HFFc6 (cell line): ENCODE data around the gene KRT9. TPM values are rescaled to one million over a fixed set of nuclear protein-coding genes. Genes with fewer than 3 reads are reported as not detected.

Source experiments
- DNase-seq: peaks from one replicate; pipeline ENCODE4 v3.0.0-alpha.2; 2018
- H3K27ac Mint-ChIP-seq: 2 replicates; pipeline ENCODE4 v1.8.0; 2020; ENCODE audit warnings: mild to moderate bottlenecking, mixed read lengths
- H3K27me3 Mint-ChIP-seq: 2 replicates; pipeline ENCODE4 v1.8.0; 2021; ENCODE audit warnings: mild to moderate bottlenecking, moderate library complexity, mixed read lengths; ENCODE audit not compliant: insufficient read depth
- H3K36me3 Mint-ChIP-seq: 2 replicates; pipeline ENCODE4 v1.8.0; 2021; ENCODE audit warnings: low read depth, mixed read lengths
- H3K4me1 Mint-ChIP-seq: 2 replicates; pipeline ENCODE4 v1.8.0; 2020; ENCODE audit warnings: low read depth, mixed read lengths
- H3K4me3 Mint-ChIP-seq: 2 replicates; pipeline ENCODE4 v1.8.0; 2020; ENCODE audit warnings: mild to moderate bottlenecking, moderate library complexity, mixed read lengths
- H3K9me3 Mint-ChIP-seq: 2 replicates; pipeline ENCODE4 v1.8.0; 2020; ENCODE audit warnings: mild to moderate bottlenecking, mixed read lengths
- CTCF ChIP-seq: fragments of 200-600 bp; sonication (generic); IDR thresholded peaks from 2 replicates; pipeline ENCODE4 v1.5.0; 2021; ENCODE audit warnings: antibody characterized with exemption, mild to moderate bottlenecking
- total RNA-seq, 6 experiments: library from RNA; stranded (reverse); fragmentation: NEBNext Ultra II Directional; extraction: Animal tissue kit (Norgen Biotek cat#: 25700); gene quantifications; 2 replicates in 1 of 6; 3 replicates in 5 of 6; pipeline ENCODE4 v1.2.3, GENCODE V29; 2021

Gene KRT9
- total RNA-seq, 6 experiments from 2014 or later = not detected

DNA sequence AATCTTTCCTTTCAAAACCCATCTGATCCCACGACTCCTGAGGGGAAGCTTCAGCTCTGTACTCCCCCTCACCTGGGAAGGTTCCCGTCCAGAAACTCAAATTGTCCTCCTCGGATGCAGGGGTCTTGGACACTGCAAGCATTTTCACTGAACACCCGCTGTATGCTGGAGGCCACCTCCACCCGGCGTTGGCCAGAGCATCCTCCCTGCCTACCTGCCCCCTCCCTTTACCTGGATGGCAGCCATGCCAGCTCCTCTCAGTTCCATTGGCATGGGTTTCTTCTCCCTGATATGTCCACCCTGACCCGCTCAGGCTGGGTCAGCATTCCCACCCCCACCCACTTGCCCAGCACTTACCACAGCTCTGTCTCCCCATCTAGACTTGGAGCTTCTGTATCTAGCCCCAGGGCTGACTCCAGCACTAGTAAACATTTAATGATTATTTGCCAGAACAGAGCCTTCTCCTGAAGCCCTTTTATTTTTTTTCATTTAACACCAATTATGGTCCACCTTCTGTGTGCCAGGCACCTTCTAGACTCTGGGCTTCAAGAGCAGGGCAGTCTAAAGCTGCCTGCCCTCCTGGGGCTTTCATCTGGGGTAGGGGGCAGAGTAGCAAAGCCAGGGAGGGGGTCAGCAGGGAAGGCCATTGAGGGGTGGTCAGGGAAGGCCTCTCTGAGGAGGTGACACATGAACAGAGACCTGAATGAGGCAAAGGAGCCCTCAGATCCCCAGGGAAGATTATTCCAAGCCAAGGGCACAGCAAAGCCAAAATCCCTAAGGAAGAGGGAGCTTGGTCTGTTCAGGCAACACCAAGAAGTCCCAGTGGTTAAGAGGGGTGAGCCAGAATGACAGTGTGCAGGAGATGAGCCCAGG is 34.9 kb downstream of the KRT9 start:
- no peak for DNase-seq
- Mint-ChIP-seq H3K4me3 (no peak overlapping the region), H3K9me3 (no peaks in the 10 kb centered on the region), H3K4me1 (peaks cover 30% of the 10 kb centered on the region), H3K27ac (peak overlapping the region; percentile 34), H3K27me3 (peaks cover 1% of the 10 kb centered on the region), H3K36me3 (no peaks in the 10 kb centered on the region)
- TF ChIP-seq CTCF = no peak

GRCh38 chr17:41535764-41536481 is 35.9 kb downstream of the KRT9 start:
- DNase-seq = no peak
- Mint-ChIP-seq H3K36me3 (no peaks in the 10 kb centered on the region), H3K27ac (no peak overlapping the region), H3K9me3 (no peaks in the 10 kb centered on the region), H3K4me1 (peaks cover 40% of the 10 kb centered on the region), H3K4me3 (no peak overlapping the region), H3K27me3 (peaks cover 1% of the 10 kb centered on the region)
- no peak for TF ChIP-seq CTCF

DNA sequence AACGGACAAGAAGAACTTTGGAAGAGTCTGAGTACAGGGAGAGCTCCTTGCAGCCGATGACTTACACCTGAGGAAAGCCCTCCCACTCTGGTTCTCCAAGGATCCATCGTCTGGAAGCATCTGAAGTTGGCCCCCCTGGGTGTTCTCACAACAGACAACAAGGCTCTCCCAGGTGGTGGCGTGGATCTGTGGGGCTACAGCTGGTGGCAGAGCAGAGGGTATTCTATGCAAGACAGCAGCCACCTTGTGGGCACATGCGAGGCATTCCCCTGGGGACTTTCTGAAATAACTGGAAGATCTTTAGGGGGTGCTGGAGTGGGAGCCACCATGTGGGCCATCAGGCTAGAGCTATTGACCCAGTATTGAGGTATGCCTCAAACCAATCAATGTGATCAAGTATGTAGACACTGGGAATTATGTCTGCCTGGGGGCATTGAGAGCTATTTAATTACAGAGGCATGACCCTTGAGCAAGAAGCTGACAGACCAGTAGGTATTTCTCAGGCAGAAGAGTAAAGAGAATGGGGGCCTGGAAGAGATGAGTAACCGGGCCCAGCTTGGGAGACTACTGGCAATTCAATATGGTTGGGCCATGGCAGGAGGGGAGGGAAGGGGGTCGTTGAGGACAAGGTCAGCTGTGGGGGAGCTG is 36.8 kb downstream of the KRT9 start:
- Mint-ChIP-seq H3K4me1 (peaks cover 49% of the 10 kb centered on the region), H3K9me3 (no peaks in the 10 kb centered on the region), H3K27me3 (peaks cover 1% of the 10 kb centered on the region; the same call in 1 of the 2 replicates), H3K4me3 (no peak overlapping the region), H3K36me3 (no peaks in the 10 kb centered on the region), H3K27ac (no peak overlapping the region)
- DNase-seq = no peak
- peak; percentile 20; the same call in 1 of the 2 replicates for TF ChIP-seq CTCF

DNA sequence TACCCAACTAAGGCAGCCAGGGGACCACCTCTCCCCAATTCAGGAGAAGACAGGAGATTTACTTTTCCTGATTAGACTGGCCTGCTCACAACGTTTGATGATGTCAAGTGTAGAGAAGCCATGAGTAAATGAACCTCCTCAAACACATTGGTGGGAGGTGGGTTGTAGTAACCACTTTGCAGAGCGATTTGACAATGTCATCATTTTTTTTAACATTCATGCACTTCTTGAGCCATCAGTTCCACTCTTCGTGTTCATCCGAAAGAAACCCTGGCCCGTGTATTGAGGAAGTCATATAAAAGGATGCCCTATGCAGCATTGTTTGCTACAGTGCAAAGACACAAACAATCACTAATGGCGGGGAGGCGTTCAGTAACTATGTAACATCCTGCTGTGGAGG is 38.2 kb downstream of the KRT9 start:
- no peak for DNase-seq
- H3K27me3 Mint-ChIP-seq = peaks cover 1% of the 10 kb centered on the region; the same call in 1 of the 2 replicates
- H3K9me3 Mint-ChIP-seq = no peaks in the 10 kb centered on the region
- TF ChIP-seq CTCF = no peak
- H3K27ac Mint-ChIP-seq = no peak overlapping the region
- peaks cover 53% of the 10 kb centered on the region for H3K4me1 Mint-ChIP-seq
- no peak overlapping the region for H3K4me3 Mint-ChIP-seq
- no peaks in the 10 kb centered on the region for H3K36me3 Mint-ChIP-seq

- no peak overlapping the region for H3K4me3 Mint-ChIP-seq
- no peak for TF ChIP-seq CTCF
- peaks cover 3% of the 10 kb centered on the region for H3K27me3 Mint-ChIP-seq
- H3K36me3 Mint-ChIP-seq = no peaks in the 10 kb centered on the region
- DNase-seq = no peak
- H3K4me1 Mint-ChIP-seq = peaks cover 53% of the 10 kb centered on the region
- no peak overlapping the region for H3K27ac Mint-ChIP-seq
- H3K9me3 Mint-ChIP-seq = no peaks in the 10 kb centered on the region
Observed at GRCh38 chr17:41532947-41533570, 38.8 kb downstream of the KRT9 start.
